Sigmoid colon (tissue), 7 donors: ENCODE measurements around the gene TUBB6. TPM values are rescaled to one million over a fixed set of nuclear protein-coding genes. Genes with fewer than 3 reads are reported as not detected.

ENCODE experiments used
- DNase-seq: peaks from one replicate; pipeline ENCODE4 v3.0.0-alpha.2; 2019
- H3K27ac ChIP-seq, 4 donors: fragments of 200-600 bp; sonication (generic); one replicate each; pipeline ENCODE4 v1.5.1; 2016 to 2019; ENCODE audit warnings: mild to moderate bottlenecking in 1 of 4
- H3K27me3 ChIP-seq, 3 donors: fragments of 200-600 bp; sonication (generic); one replicate each; pipeline ENCODE4 v1.5.1; 2019; ENCODE audit warnings: mild to moderate bottlenecking in 1 of 3
- H3K36me3 ChIP-seq, 4 donors: fragments of 200-600 bp; sonication (generic); one replicate each; pipeline ENCODE4 v1.5.1; 2016 to 2019
- H3K4me1 ChIP-seq, 4 donors: fragments of 200-600 bp; sonication (generic); one replicate each; pipeline ENCODE4 v1.5.1; 2017 to 2019
- H3K4me3 ChIP-seq, 4 donors: fragments of 200-600 bp; sonication (generic); one replicate each; pipeline ENCODE4 v1.5.1; 2017 to 2019; ENCODE audit warnings: mild to moderate bottlenecking in 2 of 4, moderate library complexity in 1 of 4
- H3K9me3 ChIP-seq, 4 donors: fragments of 200-600 bp in 3 of 4; sonication (generic) in 3 of 4; one replicate each; pipeline versions ENCODE4 v1.5.1 to v1.6.1; 2013 to 2019
- EP300 ChIP-seq, 4 donors: sonication (generic); formaldehyde crosslinking; IDR thresholded peaks; one replicate each; pipeline ENCODE4 v1.6.1; 2017; ENCODE audit warnings: antibody characterized with exemption in 4 of 4
- POLR2A ChIP-seq, 2 donors: fragments of 450-650 bp; IDR thresholded peaks; one replicate each; pipeline ENCODE4 v1.6.1; 2016; ENCODE audit warnings: antibody characterized with exemption in 2 of 2, mild to moderate bottlenecking in 2 of 2, moderate library complexity in 2 of 2
- POLR2AphosphoS5 ChIP-seq, 4 donors: sonication (generic); formaldehyde crosslinking; IDR thresholded peaks; one replicate each; pipeline ENCODE4 v1.6.1; 2017; ENCODE audit warnings: antibody characterized with exemption in 4 of 4
- WGBS, 2 donors: extraction: QIAGEN DNeasy Blood & Tissue Kit; methylation state at CpG; one replicate each; pipeline ENCODE4 v1.1.7; 2013; 5-methylcytosine and 5-hydroxymethylcytosine counted together
- intact Hi-C: fragments of 100-400 bp; cut with DNase I; formaldehyde crosslinking; loops from one replicate; pipeline ENCODE4 v1.15.1; 2023
- polyA plus RNA-seq, 3 donors: library from polyadenylated mRNA; stranded (reverse); fragments of 200-250 nt; gene quantifications; one replicate each; pipeline ENCODE4 v1.2.3, GENCODE V29; 2013
- total RNA-seq, 4 donors: library from RNA; depleted of rRNA; stranded (reverse); fragments of >200 nt; gene quantifications; one replicate each; pipeline ENCODE4 v1.1.0, GENCODE V29; 2016
- TF ChIP-seq, protein P1 (sequence below), 4 experiments: fragments of 450-650 bp in 3 of 4; fragments of 200-600 bp in 1 of 4; IDR thresholded peaks; one replicate each; pipeline ENCODE4 v1.5.1; 2016 to 2019; ENCODE audit warnings: antibody characterized with exemption in 4 of 4, mild to moderate bottlenecking in 3 of 4, moderate library complexity in 2 of 4
- donor health status: healthy with polysubstance abuse.
- donor health status: Bipolar disorder and iron deficiency.
- donor health status: healthy.

Gene TUBB6
- total and polyA plus RNA-seq, 7 donors, result 19.2 to 445 (median 298) TPM

DNA sequence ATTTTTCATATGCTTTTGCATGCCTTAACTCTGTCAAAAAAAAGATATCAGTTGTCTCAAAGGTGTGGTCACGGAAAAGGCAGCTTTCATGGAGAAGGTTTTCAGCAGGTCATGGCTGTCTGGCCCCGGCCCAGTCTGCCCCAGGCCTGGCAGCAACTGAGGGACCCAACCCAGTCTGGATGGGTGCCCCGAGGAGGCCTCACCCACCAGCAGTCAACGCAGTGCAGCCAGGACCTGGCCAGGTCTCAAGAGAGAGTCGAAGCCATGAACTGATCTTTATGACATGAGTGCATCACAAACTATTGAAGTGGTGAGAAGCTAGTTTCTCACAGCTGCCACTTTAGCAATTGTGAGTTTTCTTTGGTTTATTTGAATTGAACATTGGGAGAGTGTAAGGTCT, 7.9 kb downstream of the TUBB6 start:
- peak overlapping the region; percentile 74 to 100 (median 94) for H3K27ac ChIP-seq
- no peak for TF ChIP-seq POLR2AphosphoS5 (IDR thresholded peaks at IDR 0.05)
- TF ChIP-seq POLR2A (IDR thresholded peaks at IDR 0.05), result no peak
- TF ChIP-seq, protein P1, sequence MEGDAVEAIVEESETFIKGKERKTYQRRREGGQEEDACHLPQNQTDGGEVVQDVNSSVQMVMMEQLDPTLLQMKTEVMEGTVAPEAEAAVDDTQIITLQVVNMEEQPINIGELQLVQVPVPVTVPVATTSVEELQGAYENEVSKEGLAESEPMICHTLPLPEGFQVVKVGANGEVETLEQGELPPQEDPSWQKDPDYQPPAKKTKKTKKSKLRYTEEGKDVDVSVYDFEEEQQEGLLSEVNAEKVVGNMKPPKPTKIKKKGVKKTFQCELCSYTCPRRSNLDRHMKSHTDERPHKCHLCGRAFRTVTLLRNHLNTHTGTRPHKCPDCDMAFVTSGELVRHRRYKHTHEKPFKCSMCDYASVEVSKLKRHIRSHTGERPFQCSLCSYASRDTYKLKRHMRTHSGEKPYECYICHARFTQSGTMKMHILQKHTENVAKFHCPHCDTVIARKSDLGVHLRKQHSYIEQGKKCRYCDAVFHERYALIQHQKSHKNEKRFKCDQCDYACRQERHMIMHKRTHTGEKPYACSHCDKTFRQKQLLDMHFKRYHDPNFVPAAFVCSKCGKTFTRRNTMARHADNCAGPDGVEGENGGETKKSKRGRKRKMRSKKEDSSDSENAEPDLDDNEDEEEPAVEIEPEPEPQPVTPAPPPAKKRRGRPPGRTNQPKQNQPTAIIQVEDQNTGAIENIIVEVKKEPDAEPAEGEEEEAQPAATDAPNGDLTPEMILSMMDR (IDR thresholded peaks at IDR 0.05), result no peak
- TF ChIP-seq EP300 (IDR thresholded peaks at IDR 0.05), result no peak
- peaks cover 8 to 34% (median 16%) of the 10 kb centered on the region in 4 donors for H3K36me3 ChIP-seq
- peaks cover 0 to 5% (median 1%) of the 10 kb centered on the region in 4 donors for H3K9me3 ChIP-seq
- H3K4me3 ChIP-seq, result no peak overlapping the region
- DNase-seq, result peak; percentile 64
- H3K27me3 ChIP-seq, result no peaks in the 10 kb centered on the region
- 29 to 51% methylated on average over 5 of the region's 5 CpGs for WGBS, 2 donors
- H3K4me1 ChIP-seq, result peaks cover 0 to 73% (median 66%) of the 10 kb centered on the region in 4 donors
- intact Hi-C loops, result no loop called here

DNA sequence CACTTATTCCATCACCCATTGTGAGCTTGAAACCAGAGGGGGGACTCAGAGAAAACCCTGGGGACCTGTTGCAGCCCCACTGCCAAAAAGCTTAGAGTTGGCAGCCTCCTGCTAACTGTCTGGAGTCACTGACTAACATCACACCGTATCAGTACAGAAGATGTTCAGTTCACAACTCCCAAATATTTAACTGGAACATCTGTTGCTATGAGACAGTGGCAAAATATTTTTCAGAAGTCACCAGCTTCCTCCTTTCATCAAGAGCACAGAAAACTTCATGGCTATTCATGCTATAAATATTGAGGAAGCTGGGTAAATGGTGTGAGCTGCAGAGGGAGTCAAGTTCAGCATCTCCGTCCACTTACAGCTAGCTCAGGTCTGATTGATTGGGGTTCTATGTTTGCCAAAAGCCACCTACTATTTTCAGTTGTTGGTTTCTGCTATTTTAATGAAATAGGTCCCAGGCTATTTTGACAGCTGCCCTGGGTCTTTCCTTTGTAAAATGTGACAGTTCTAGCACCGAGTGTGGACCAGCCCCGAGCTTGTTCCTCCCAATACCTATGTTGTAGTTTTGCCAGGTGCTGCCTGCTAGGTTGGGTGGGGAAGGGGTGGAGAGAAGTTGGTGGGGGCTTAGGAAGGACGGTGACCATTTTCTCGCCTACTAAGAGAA, 9.8 kb downstream of the TUBB6 start:
- Histone ChIP-seq H3K9me3 (no peaks in the 10 kb centered on the region), H3K36me3 (peaks cover 0 to 36% (median 2%) of the 10 kb centered on the region in 4 donors), H3K4me3 (no peak overlapping the region), H3K27me3 (no peaks in the 10 kb centered on the region), H3K27ac (peak overlapping the region; percentile 74 to 100 (median 94)), H3K4me1 (peaks cover 0 to 76% (median 65%) of the 10 kb centered on the region in 4 donors)
- intact Hi-C loops, result no loop called here
- TF ChIP-seq, protein P1 (IDR thresholded peaks at IDR 0.05), result no peak
- no peak for TF ChIP-seq POLR2A (IDR thresholded peaks at IDR 0.05)
- TF ChIP-seq EP300 (IDR thresholded peaks at IDR 0.05), result peak in 2 of 4 donors; percentile 20 to 42
- peak in 3 of 4 donors; percentile 54 to 65 (median 58) for TF ChIP-seq POLR2AphosphoS5 (IDR thresholded peaks at IDR 0.05)
- no peak for DNase-seq
- WGBS, 2 donors, result 29 to 33% methylated on average over 6 of the region's 6 CpGs

DNA sequence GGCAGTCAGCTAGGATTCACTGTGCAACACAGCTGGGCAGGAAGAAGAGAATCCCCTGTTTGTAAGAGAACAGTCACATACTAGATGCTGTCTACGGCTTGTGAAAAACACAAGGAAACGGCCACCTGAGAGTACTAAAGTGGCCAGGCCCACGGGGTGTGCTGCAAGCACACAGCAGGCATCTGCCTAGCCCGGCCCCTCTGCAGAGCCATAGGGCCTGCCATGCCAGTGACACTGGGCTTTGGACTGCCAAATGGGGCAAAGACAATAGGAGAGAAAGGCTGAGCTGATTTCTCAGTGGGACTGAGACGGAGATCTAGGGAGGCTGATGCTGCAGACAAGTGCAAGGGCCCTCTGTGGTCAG, 10.3 kb downstream of the TUBB6 start:
- WGBS, 2 donors, result 21 to 35% methylated on average over 5 of the region's 5 CpGs
- TF ChIP-seq POLR2AphosphoS5 (IDR thresholded peaks at IDR 0.05) (peak in 1 of 4 donors; percentile 11), EP300 (IDR thresholded peaks at IDR 0.05) (no peak)
- Histone ChIP-seq H3K27me3 (no peaks in the 10 kb centered on the region), H3K4me1 (peaks cover 0 to 73% (median 63%) of the 10 kb centered on the region in 4 donors), H3K9me3 (no peaks in the 10 kb centered on the region), H3K4me3 (no peak overlapping the region), H3K27ac (peak overlapping the region; percentile 74 to 100 (median 94)), H3K36me3 (peaks cover 0 to 38% (median 5%) of the 10 kb centered on the region in 4 donors)
- intact Hi-C loops, result no loop called here
- DNase-seq, result peak; percentile 72

DNA sequence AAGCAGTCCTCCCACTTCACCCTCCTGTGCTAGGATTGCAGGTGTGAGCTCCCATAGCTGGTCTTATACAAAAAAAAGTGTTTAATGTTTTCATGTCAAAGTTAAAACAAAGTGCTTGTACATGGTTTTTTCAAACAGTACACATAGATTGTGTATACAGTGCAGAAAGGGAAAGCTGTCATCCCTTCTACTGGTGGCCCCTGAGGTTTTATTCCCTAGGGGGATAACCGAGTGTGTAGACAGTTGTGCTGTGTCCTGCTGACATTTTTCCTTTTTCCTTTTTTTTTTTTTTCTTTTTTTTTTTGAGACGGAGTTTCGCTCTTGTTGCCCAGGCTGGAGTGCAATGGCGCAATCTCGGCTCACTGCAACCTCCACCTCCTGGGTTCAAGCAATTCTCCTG, 10.8 kb downstream of the TUBB6 start:
- Histone ChIP-seq H3K4me3 (no peak overlapping the region), H3K9me3 (no peaks in the 10 kb centered on the region), H3K36me3 (peaks cover 0 to 37% (median 7%) of the 10 kb centered on the region in 4 donors), H3K27me3 (no peaks in the 10 kb centered on the region), H3K4me1 (peaks cover 0 to 68% (median 57%) of the 10 kb centered on the region in 4 donors), H3K27ac (peak overlapping the region; percentile 74 to 100 (median 94))
- WGBS, 2 donors, result 74 to 75% methylated on average over 4 to 5 of the region's 5 CpGs
- no peak for DNase-seq
- intact Hi-C loops, result no loop called here
- TF ChIP-seq POLR2A (IDR thresholded peaks at IDR 0.05) (no peak), EP300 (IDR thresholded peaks at IDR 0.05) (no peak), POLR2AphosphoS5 (IDR thresholded peaks at IDR 0.05) (no peak)
- TF ChIP-seq, protein P1 (IDR thresholded peaks at IDR 0.05), result no peak

GRCh38 chr18:12321333-12321732, 13.3 kb downstream of the TUBB6 start:
- no peak for TF ChIP-seq EP300 (IDR thresholded peaks at IDR 0.05)
- TF ChIP-seq POLR2A (IDR thresholded peaks at IDR 0.05), result no peak
- TF ChIP-seq, protein P1 (IDR thresholded peaks at IDR 0.05), result no peak
- TF ChIP-seq POLR2AphosphoS5 (IDR thresholded peaks at IDR 0.05), result no peak
- Histone ChIP-seq H3K9me3 (no peaks in the 10 kb centered on the region), H3K4me3 (no peak overlapping the region), H3K4me1 (peaks cover 0 to 48% (median 33%) of the 10 kb centered on the region in 4 donors), H3K27ac (peak overlapping the region; percentile 5 to 41 (median 34)), H3K27me3 (no peaks in the 10 kb centered on the region), H3K36me3 (peaks cover 18 to 56% (median 29%) of the 10 kb centered on the region in 4 donors)
- peak; percentile 45 for DNase-seq
- intact Hi-C loops, result no loop called here
- 64% methylated on average over 4 of the region's 4 CpGs for WGBS, 2 donors
